Activated T-helper 1 cell treated with anti-CD3 and anti-CD28 coated beads, Interleukin-12 subunit alpha, Interleukin-12 subunit beta, Interleukin-2, Interleukin-4 antibody, amounts not matched to agents 30 ng/mL and 10 ng/mL and 1 ng/mL, durations not matched to agents 14 hours and 24 hours and 36 hours (primary cell): ENCODE measurements around the gene UMPS. TPM values are rescaled to one million over a fixed set of nuclear protein-coding genes. Genes with fewer than 3 reads are reported as not detected.
A peak's percentile ranks its signal among the peaks of the same experiment; 100 is the strongest.

Experiments
- DNase-seq: peaks from one replicate; pipeline ENCODE4 v3.0.0; 2021; ENCODE audit warnings: low spot score
- H3K27ac Mint-ChIP-seq: one replicate; pipeline ENCODE4 v1.8.0; 2021; ENCODE audit warnings: mild to moderate bottlenecking, mixed read lengths
- H3K27me3 Mint-ChIP-seq: one replicate; pipeline ENCODE4 v1.8.0; 2022; ENCODE audit warnings: mild to moderate bottlenecking, moderate library complexity, mixed read lengths; ENCODE audit not compliant: insufficient read depth
- H3K36me3 Mint-ChIP-seq: one replicate; pipeline ENCODE4 v1.8.0; 2021; ENCODE audit warnings: low read depth, mixed read lengths
- H3K4me1 Mint-ChIP-seq: one replicate; pipeline ENCODE4 v1.8.0; 2021; ENCODE audit warnings: low read depth, mixed read lengths
- H3K4me3 Mint-ChIP-seq: one replicate; pipeline ENCODE4 v1.8.0; 2021; ENCODE audit warnings: mild to moderate bottlenecking, moderate library complexity, mixed read lengths
- H3K9me3 Mint-ChIP-seq: one replicate; pipeline ENCODE4 v1.8.0; 2021; ENCODE audit warnings: mixed read lengths
- intact Hi-C: fragments of 100-400 bp; cut with micrococcal nuclease; formaldehyde crosslinking; loops from one replicate; pipeline ENCODE4 v1.15.1; 2024
- total RNA-seq: library from RNA; stranded (reverse); gene quantifications from 2 replicates; pipeline ENCODE4 v1.2.3, GENCODE V29; 2022

The UMPS gene
- total RNA-seq, 1 donor from 2014 or later: 54.2 TPM

GRCh38 chr3:124760601-124761000, 30.3 kb downstream of the UMPS start:
- Mint-ChIP-seq H3K27ac (no peak overlapping the region), H3K4me3 (no peak overlapping the region), H3K36me3 (no peaks in the 10 kb centered on the region), H3K27me3 (peaks cover 4% of the 10 kb centered on the region), H3K4me1 (peaks cover 22% of the 10 kb centered on the region), H3K9me3 (no peaks in the 10 kb centered on the region)
- no peak for DNase-seq
- intact Hi-C loops: loop anchor here (2.0 to 10.0 kb wide), 3 partner anchors 444 to 837 kb away; partner anchors contain the start of gene OSBPL11

DNA sequence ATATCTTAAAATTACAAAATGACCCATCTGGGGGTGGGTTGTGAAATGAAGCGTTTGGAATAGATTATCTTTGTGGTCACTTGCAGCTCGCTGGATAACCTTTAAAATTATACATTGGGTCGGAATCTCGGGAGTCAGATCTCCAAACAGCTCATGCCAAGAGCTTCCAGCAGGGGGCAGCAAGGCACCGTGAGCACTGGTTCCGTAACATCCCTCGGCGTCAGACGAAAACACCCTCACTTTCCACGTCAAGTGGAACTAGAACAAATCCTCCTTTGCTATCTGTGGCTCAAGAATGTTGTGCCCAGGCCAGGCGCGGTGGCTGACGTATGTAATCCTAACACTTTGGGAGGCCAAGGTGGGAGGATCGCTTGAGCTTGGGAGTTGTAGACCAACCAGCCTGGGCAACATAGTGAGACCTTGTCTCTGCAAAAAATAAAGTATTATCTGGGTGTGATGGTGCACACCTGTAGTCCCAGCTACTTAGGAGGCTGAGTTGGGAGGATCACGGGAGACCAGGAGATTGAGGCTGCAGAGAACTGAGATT, 31.1 kb downstream of the UMPS start:
- Mint-ChIP-seq H3K27me3 (peaks cover 4% of the 10 kb centered on the region), H3K4me3 (no peak overlapping the region), H3K4me1 (peaks cover 22% of the 10 kb centered on the region), H3K27ac (peak overlapping the region; percentile 25), H3K36me3 (no peaks in the 10 kb centered on the region), H3K9me3 (no peaks in the 10 kb centered on the region)
- intact Hi-C loops: loop anchor here (1.0 to 10.0 kb wide), 5 partner anchors 140 to 836 kb away; partner anchors contain the start of gene OSBPL11
- DNase-seq: peak; percentile 55

DNA sequence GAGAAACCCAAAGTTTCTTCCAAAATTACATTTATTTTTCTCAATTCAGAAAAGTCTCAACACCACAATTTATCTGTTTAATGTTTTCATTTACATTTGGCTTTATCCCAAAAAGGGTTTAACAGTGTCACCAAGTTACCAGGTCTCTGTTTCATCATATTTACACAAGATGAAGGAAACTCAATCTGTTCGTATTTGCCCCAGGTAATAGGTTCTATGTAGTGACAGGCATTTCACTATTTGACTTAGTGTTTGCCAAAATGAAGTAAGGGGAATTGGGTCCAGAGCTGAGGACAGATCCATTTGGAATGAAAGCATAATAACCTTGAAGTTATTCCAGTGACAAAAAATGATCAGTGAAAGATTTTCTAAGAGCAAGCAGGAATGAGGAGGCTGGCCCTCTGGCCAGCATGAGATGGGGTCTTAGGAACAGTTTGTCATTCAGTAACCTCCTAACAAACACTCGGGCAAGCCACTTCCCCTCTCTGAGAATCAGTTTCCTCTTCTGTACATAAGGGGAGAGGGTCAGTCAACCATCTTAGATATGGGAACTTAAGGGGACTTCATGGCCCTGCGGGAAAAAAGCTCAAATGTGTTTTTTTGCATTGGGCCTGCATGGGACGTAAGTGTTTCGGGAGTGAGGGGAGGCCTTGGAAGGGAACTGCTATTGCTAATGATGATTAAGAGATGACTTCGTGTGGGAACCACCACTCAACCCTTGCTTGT, 31.8 kb downstream of the UMPS start:
- no peak for DNase-seq
- H3K27ac Mint-ChIP-seq: no peak overlapping the region

DNA sequence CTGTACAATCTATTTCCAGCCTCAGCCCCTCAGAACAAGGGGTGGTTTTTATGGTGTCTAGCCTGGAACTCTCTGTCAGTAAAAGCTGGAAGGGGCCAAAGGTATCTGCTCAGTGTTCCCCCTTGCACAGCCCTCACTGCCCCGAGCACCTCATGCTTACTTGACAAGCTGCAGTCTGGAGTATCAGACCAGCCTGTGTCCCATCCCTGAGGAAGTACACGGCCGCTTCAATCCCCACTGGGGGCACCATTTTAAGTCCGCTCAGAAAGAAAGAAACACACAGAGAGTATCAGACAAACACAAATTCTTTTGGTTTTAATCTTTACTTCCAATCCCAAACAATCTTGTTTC, 32.4 kb downstream of the UMPS start:
- peaks cover 7% of the 10 kb centered on the region for H3K27me3 Mint-ChIP-seq
- no peaks in the 10 kb centered on the region for H3K36me3 Mint-ChIP-seq
- peaks cover 22% of the 10 kb centered on the region for H3K4me1 Mint-ChIP-seq
- no peak overlapping the region for H3K27ac Mint-ChIP-seq
- no peak for DNase-seq
- H3K4me3 Mint-ChIP-seq: no peak overlapping the region
- intact Hi-C loops: loop anchor here (5.0 to 10.0 kb wide), 2 partner anchors 442 to 835 kb away; partner anchors contain the start of gene OSBPL11
- no peaks in the 10 kb centered on the region for H3K9me3 Mint-ChIP-seq

More for the DNA sequence above, 31.8 kb downstream of the UMPS start:
- Mint-ChIP-seq H3K9me3 (no peaks in the 10 kb centered on the region), H3K4me1 (peaks cover 22% of the 10 kb centered on the region), H3K27me3 (peaks cover 6% of the 10 kb centered on the region), H3K36me3 (no peaks in the 10 kb centered on the region), H3K4me3 (no peak overlapping the region)
- intact Hi-C loops: loop anchor here (1.0 to 10.0 kb wide), 5 partner anchors 139 to 835 kb away; partner anchors contain the start of gene OSBPL11

- Mint-ChIP-seq H3K27ac (no peak overlapping the region), H3K4me1 (peaks cover 21% of the 10 kb centered on the region), H3K4me3 (no peak overlapping the region), H3K9me3 (no peaks in the 10 kb centered on the region), H3K27me3 (peaks cover 8% of the 10 kb centered on the region), H3K36me3 (no peaks in the 10 kb centered on the region)
- no peak for DNase-seq
- intact Hi-C loops: loop anchor here (5.0 to 10.0 kb wide), 2 partner anchors 442 to 834 kb away; partner anchors contain the start of gene OSBPL11
These were observed 33.0 kb downstream of the UMPS start for GRCh38 chr3:124763206-124763605.

DNA sequence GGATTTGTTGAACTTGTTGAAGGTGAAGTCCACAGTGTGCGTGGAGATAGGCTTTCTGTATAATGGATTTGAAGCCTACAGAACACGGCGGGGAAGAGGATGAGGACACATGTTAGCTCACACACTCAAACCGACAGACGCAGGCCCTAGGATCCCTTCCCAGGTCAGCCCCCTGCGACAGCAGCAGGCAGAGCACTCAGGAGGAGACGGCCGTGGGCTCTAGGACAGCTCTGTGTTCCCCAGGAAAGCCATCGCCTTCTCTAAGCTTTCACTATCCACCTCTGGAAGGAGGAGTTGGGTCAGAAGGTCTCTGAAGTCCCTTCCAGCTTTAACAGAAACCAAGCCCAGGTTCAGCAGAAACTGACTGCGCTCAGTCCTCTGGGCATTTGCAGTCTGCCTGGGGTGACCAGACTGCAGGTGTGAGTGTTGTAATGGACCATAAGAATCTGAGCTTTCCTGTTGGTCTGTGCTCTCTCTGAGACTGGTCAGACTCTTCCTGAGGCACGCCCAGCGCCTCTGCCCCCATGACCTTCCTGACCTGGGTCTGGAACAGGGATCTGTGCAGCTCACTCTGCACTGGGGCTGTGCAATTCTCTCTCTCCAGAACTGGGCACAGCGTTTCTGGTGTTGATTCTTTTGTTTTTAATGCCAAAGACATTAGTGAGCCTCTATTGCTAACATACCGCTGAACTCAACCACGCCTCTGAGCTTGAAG, 33.5 kb downstream of the UMPS start:
- no peak overlapping the region for H3K27ac Mint-ChIP-seq
- H3K4me1 Mint-ChIP-seq: peaks cover 15% of the 10 kb centered on the region
- H3K36me3 Mint-ChIP-seq: no peaks in the 10 kb centered on the region
- DNase-seq: no peak
- H3K27me3 Mint-ChIP-seq: peaks cover 9% of the 10 kb centered on the region
- intact Hi-C loops: loop anchor here (5.0 to 10.0 kb wide), 2 partner anchors 441 to 834 kb away; partner anchors contain the start of gene OSBPL11
- no peak overlapping the region for H3K4me3 Mint-ChIP-seq
- no peaks in the 10 kb centered on the region for H3K9me3 Mint-ChIP-seq

GRCh38 chr3:124764746-124765145, 34.5 kb downstream of the UMPS start:
- Mint-ChIP-seq H3K36me3 (no peaks in the 10 kb centered on the region), H3K27ac (no peak overlapping the region), H3K4me1 (peaks cover 11% of the 10 kb centered on the region), H3K4me3 (no peak overlapping the region), H3K9me3 (no peaks in the 10 kb centered on the region), H3K27me3 (peaks cover 10% of the 10 kb centered on the region)
- DNase-seq: no peak
- intact Hi-C loops: loop anchor here (5.0 to 10.0 kb wide), 2 partner anchors 440 to 833 kb away; partner anchors contain the start of gene OSBPL11

DNA sequence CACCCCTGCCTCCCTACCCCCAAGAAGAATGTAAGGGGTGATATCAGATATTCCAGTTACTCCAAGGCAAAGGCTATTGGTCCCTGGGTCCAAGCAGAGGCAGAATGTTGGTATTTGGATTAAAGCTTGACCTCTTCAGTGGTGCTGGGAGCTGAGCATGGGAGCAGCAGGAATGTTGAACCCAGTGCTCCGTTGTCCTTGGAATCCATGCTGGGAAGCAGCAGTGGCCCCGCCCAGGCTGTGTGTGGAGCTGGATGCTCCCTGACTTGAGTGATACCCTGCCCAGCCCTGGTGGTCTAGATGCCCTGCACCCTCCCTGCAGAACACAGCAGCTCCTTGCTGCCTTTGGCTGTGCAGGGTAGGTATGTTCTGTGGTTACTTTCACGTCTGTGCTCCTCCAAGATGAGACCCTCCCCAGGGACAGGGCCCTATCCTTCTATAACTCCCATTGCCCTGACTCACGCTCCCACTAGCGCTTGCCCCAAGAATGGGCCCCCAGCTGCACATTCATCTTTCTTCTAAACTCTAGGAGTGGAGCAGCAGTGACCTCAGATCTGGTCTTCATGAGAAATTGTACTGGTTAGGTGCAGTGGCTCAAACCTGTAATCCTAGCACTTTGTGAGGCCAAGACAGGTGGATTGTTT, 35.1 kb downstream of the UMPS start:
- intact Hi-C loops: loop anchor here (10.0 kb wide), 1 partner anchor 439 kb away; no protein-coding TSS in a partner anchor
- peaks cover 11% of the 10 kb centered on the region for H3K4me1 Mint-ChIP-seq
- no peak for DNase-seq

GRCh38 chr3:124766113-124767095, 36.2 kb downstream of the UMPS start:
- H3K36me3 Mint-ChIP-seq: no peaks in the 10 kb centered on the region
- H3K4me1 Mint-ChIP-seq: peaks cover 7% of the 10 kb centered on the region
- H3K27ac Mint-ChIP-seq: no peak overlapping the region
- no peaks in the 10 kb centered on the region for H3K9me3 Mint-ChIP-seq
- H3K4me3 Mint-ChIP-seq: no peak overlapping the region
- DNase-seq: no peak
- intact Hi-C loops: loop anchor here (10.0 kb wide), 1 partner anchor 438 kb away; no protein-coding TSS in a partner anchor
- H3K27me3 Mint-ChIP-seq: peaks cover 15% of the 10 kb centered on the region

More for the DNA sequence above, 35.1 kb downstream of the UMPS start:
- H3K36me3 Mint-ChIP-seq: no peaks in the 10 kb centered on the region
- peaks cover 12% of the 10 kb centered on the region for H3K27me3 Mint-ChIP-seq
- no peak overlapping the region for H3K4me3 Mint-ChIP-seq
- H3K9me3 Mint-ChIP-seq: no peaks in the 10 kb centered on the region
- no peak overlapping the region for H3K27ac Mint-ChIP-seq

- intact Hi-C loops: loop anchor here (10.0 kb wide), 1 partner anchor 438 kb away; no protein-coding TSS in a partner anchor
- DNase-seq: no peak
- H3K36me3 Mint-ChIP-seq: no peaks in the 10 kb centered on the region
- H3K9me3 Mint-ChIP-seq: no peaks in the 10 kb centered on the region
- H3K27me3 Mint-ChIP-seq: peaks cover 18% of the 10 kb centered on the region
- H3K4me3 Mint-ChIP-seq: no peak overlapping the region
- no peaks in the 10 kb centered on the region for H3K4me1 Mint-ChIP-seq
- no peak overlapping the region for H3K27ac Mint-ChIP-seq
These were observed 37.0 kb downstream of the UMPS start for GRCh38 chr3:124767264-124767663.

DNA sequence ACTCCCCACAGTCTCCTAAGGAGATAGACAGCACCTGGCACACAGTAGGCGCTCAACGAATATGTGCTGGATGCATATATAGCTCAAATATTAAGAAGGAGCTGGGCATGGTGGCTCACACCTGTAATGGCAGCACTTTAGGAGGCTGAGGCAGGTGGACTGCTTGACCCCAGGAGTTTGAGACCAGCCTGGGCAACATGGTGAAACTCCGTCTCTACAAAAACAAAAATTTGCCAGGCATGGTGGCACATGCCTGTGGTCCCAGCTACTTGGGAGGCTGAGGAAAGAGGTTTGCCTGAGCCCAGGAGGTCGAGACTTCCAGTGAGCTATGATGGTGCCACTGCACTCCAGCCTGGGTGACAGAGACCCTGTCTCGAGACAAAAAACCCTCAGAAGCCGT, 37.4 kb downstream of the UMPS start:
- peaks cover 22% of the 10 kb centered on the region for H3K27me3 Mint-ChIP-seq
- H3K4me1 Mint-ChIP-seq: no peaks in the 10 kb centered on the region
- no peaks in the 10 kb centered on the region for H3K9me3 Mint-ChIP-seq
- DNase-seq: no peak
- no peaks in the 10 kb centered on the region for H3K36me3 Mint-ChIP-seq
- no peak overlapping the region for H3K27ac Mint-ChIP-seq
- H3K4me3 Mint-ChIP-seq: no peak overlapping the region
- intact Hi-C loops: loop anchor here (10.0 kb wide), 1 partner anchor 437 kb away; no protein-coding TSS in a partner anchor
